Stimulated activated CD8-positive, alpha-beta memory T cell treated with anti-CD3 and anti-CD28 coated beads, Interleukin-2, amount 100 ng/mL, for 48 hours (primary cell): ENCODE measurements around the gene TMEM62.

Experiments
- DNase-seq, 2 donors: peaks; one replicate each; pipeline ENCODE4 v3.0.0-alpha.2; 2020; ENCODE audit warnings: low read depth in 2 of 2

The TMEM62 gene

DNA sequence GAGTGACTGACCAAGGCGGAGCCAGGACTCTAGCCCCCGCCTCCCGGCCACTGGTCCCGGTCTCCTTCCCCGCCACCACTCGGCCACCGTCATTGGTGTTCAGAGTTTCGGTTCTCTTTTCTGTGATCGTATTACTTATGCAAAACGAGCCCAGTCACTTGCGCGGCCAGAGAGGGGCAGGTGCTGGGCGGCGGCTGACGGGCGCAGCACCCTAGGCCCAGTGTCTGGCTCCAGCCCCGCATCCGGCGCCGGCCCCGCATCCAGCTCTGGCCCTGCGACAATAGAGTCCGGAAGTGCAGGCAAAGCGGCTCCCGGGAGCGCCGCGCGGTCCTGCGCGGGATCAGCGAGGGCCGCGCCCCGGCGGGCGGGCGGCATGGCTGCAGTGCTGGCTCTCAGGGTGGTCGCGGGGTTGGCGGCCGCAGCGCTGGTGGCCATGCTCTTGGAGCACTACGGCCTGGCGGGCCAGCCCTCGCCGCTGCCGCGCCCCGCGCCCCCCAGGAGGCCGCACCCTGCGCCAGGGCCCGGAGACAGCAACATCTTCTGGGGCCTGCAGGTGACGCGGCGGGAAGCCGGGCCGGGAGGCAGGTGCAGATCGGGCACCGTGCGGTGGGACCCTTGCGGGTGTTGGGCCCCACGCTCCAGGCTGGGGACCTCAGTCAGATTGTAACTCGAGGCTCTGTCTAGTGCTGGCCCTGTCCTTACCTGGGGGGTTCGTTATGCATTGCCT is at the start of gene TMEM62:
Gene TMEM62, plus strand, starts transcription at position 157 of the 727 bp plus-strand sequence. Its CDS starts 217 bp downstream, at position 374.
- DNase-seq = peak; percentile 50 to 60

- DNase-seq = no peak
Measured at GRCh38 chr15:43085921-43086320, 47.5 kb upstream of the TMEM62 start.

DNA sequence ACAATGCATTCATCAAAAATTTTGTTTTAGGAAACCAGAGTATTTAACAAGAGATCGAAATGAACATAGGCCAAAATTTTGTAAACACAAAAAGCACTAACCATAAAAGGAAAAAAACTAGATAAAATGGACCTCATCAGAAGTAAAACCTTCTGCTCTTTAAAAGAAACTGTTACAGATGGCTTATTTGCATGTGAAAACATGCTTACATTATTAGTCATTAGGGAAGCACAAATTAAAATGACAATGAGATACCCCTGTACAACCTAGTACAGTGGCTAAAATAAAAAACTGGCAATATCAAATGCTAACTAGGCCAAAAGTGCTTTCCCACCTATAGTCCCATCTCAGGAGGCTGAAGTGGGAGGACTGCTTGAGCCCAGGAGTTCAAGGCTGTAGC is 46.8 kb upstream of the TMEM62 start:
- DNase-seq = no peak

- DNase-seq = no peak
Measured at GRCh38 chr15:43091859-43092258, 41.5 kb upstream of the TMEM62 start.

- no peak for DNase-seq
Measured at GRCh38 chr15:43093026-43093425, 40.4 kb upstream of the TMEM62 start.

- DNase-seq = no peak
Measured at GRCh38 chr15:43094416-43095030, 38.9 kb upstream of the TMEM62 start.

GRCh38 chr15:43095243-43095642 is 38.1 kb upstream of the TMEM62 start:
- no peak for DNase-seq

GRCh38 chr15:43095708-43096347 is 37.6 kb upstream of the TMEM62 start:
- DNase-seq = no peak

GRCh38 chr15:43096411-43096810 is 37.0 kb upstream of the TMEM62 start:
- no peak for DNase-seq

DNA sequence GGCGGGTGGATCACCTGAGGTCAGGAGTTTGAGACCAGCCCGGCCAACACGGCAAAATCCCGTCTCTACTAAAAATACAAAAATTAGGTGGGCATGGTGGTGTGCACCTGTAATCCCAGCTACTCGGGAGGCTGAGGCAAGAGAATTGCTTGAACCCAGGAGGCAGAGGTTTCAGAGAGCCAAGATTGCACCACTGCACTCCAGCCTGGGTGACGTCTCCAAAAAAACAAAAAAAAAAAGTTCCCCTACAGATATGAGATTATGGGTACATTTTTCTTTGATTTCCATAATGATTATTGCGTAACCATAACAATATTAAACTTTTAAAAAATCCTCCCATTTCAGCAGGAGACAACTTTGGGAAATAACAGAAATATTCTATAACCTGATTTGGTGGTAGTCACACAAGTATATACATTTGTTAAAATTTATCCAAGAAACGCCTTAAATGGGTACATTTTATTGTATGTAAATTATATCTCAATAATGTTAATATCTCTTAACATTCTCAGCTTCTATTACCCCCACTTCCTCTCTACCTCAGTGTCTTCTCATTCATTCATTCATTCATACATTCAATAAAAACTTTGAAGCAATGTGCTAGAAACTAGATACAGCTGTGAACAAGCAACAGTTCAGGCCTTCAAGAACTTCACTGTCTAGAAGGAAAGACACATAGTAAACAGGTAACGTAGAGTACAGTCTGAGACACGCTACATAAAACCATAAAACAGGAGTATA is 34.1 kb upstream of the TMEM62 start:
- DNase-seq = no peak

DNA sequence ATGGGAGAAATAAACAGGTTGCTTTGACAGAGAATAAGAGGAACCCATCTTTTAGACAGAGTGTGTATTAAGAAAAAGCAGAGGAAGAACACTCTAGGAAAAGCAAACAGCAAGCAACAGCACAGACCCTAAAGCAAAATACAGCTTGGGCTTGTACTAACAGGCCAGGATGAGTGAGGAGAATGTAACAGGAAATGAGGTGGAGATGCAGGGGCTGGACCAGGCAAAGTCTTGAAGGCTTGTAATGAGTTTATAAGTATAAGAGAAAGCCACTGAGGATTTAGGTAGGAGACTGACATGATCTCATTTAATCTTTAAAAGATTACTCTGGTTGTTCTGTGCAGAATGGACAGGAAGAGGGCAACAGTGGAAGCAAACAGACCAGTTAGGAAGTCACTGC is 32.4 kb upstream of the TMEM62 start:
- no peak for DNase-seq

DNA sequence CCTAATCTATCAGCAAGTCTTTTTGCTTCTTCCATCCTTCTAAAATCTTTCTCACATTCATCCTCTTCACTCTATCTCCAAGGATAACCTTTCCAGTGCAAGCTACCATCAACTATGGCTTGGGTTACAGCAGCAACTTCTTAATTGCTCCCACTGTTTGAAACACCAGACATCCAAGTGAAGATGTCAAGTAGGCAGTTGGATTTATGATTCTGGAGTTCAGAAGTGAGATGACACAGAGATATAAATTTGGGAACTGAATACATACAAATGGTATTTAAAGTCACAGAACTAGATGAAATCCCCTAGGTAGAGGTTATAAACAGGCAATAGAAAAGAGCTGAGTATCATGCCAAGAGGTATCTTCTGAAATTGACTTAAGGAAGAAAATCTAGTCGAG is 31.2 kb upstream of the TMEM62 start:
- DNase-seq = no peak

GRCh38 chr15:43103907-43104306 is 29.5 kb upstream of the TMEM62 start:
- DNase-seq = no peak

- no peak for DNase-seq
Measured at GRCh38 chr15:43104426-43104825, 29.0 kb upstream of the TMEM62 start.

- no peak for DNase-seq
Measured at GRCh38 chr15:43105077-43105736, 28.2 kb upstream of the TMEM62 start.

DNA sequence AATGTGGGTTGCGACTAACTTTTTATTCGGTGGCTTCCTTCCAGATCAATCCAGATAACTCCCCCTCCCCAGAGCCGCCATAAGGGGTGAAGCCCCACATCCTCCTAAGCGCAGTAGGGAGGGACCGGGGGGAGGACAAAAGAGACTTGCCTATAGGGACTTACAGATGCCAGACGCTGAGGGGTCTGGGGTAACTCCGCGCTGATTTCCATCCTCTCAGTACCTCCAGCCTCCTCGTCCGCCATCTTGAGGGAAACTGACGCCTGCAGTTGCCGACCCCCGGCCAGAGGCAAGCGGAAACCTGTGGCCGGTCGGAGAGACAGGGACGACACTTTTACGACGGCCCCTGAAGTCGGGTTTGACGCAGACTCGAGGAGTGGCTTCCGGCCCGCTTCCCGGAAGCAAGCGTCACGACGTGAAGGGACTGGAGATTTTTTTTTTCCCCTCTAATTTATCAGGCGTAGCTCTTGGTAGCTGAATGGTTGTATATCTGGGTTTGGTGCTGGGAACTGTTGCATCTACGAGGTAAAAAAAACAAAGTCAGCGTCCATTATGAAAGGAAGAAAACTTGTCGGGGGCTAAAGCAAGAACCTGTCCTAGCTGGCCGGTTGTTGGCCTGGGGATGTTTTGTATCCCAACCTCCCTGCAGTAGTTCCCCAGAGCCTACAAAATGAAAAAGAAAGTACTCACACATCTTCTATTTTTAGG is 27.5 kb upstream of the TMEM62 start, which contains the start of gene UBR1:
Gene UBR1, minus strand, starts transcription at position 261 of the 708 bp plus-strand sequence. Its CDS starts 16 bp downstream, at position 245.
- peak; percentile 81 to 87 for DNase-seq

- DNase-seq = no peak
Measured at GRCh38 chr15:43106486-43106829, 26.9 kb upstream of the TMEM62 start.

DNA sequence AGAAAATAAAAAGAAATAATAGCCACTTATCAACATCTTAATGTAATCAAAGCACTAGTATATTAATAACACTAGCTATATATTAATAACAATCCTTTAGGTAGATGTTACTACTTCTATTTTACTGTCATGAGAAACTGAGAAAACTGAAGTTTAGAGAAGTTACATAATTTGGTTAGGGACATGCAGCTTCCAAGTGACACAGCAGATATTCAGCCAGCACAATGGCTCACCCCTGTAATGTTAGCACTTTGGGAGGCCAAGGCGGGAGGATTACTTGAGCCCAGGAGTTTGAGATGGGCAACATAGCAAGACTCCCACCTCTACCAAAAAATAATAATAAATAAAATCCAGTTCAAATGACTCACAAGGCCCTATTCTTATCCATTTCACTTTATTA is 25.6 kb upstream of the TMEM62 start:
- DNase-seq = no peak

- no peak for DNase-seq
Measured at GRCh38 chr15:43111354-43111753, 22.0 kb upstream of the TMEM62 start.

- DNase-seq = no peak
Measured at GRCh38 chr15:43118286-43118685, 15.1 kb upstream of the TMEM62 start.

- DNase-seq = no peak
Measured at GRCh38 chr15:43118829-43119228, 14.6 kb upstream of the TMEM62 start.
